ENCODE results near the gene CEP126.
A peak's percentile ranks its signal among the peaks of the same experiment; 100 is the strongest.

Gene CEP126

GRCh38 chr11:102007567-102008437, 93.0 kb downstream of the CEP126 start:
- DNase-seq (ENCODE audit: low read depth in 2 of 2): no peak

- no peak for DNase-seq (ENCODE audit: low read depth in 2 of 2)
These were observed 96.1 kb downstream of the CEP126 start for GRCh38 chr11:102010776-102011494.

- DNase-seq (ENCODE audit: low read depth in 2 of 2): no peak
These were observed 98.1 kb downstream of the CEP126 start for GRCh38 chr11:102012946-102013345.

GRCh38 chr11:102014756-102015155, 99.9 kb downstream of the CEP126 start:
- no peak for DNase-seq (ENCODE audit: low read depth in 2 of 2)

- no peak for DNase-seq (ENCODE audit: low read depth in 2 of 2)
These were observed 102.2 kb downstream of the CEP126 start for GRCh38 chr11:102017026-102017425.

- DNase-seq (ENCODE audit: low read depth in 2 of 2): no peak
These were observed 111.4 kb downstream of the CEP126 start for GRCh38 chr11:102026217-102026616.

- no peak for DNase-seq (ENCODE audit: low read depth in 2 of 2)
These were observed 112.1 kb downstream of the CEP126 start for GRCh38 chr11:102026959-102027358.

GRCh38 chr11:102036757-102037156, 121.9 kb downstream of the CEP126 start:
- no peak for DNase-seq (ENCODE audit: low read depth in 2 of 2)

- no peak for DNase-seq (ENCODE audit: low read depth in 2 of 2)
These were observed 132.0 kb downstream of the CEP126 start for GRCh38 chr11:102046841-102047240.

- DNase-seq (ENCODE audit: low read depth in 2 of 2): peak in 1 of 2 donors; percentile 2
These were observed 132.6 kb downstream of the CEP126 start, which contains the start of gene CFAP300 for GRCh38 chr11:102047305-102047924. CFAP300 (plus strand) TSS chr11:102047437; CDS start chr11:102047471, 34 bp downstream.

Measured in stimulated activated CD8-positive, alpha-beta memory T cell treated with anti-CD3 and anti-CD28 coated beads, Interleukin-2, amount 100 ng/mL, for 1 hour (primary cell).